ENCODE data around the gene DYTN. TPM values are rescaled to one million over a fixed set of nuclear protein-coding genes. Genes with fewer than 3 reads are reported as not detected.

DYTN gene
- not detected for total RNA-seq

- no peak for TF ChIP-seq CTCF (IDR thresholded peaks at IDR 0.05; ENCODE audit: low read depth)
Observed at GRCh38 chr2:206718296-206718695, at the start of gene DYTN. Gene DYTN, minus strand, starts transcription at chr2:206718396. Its CDS starts 117 bp downstream, at chr2:206718279.

- no peak for TF ChIP-seq CTCF (IDR thresholded peaks at IDR 0.05; ENCODE audit: low read depth)
Observed at GRCh38 chr2:206766057-206766930, 48.1 kb upstream of the DYTN start.

- TF ChIP-seq CTCF (IDR thresholded peaks at IDR 0.05; ENCODE audit: low read depth): no peak
Observed at GRCh38 chr2:206765242-206766056, 47.3 kb upstream of the DYTN start, which contains the start of the genes FASTKD2 and MDH1B. Gene FASTKD2, plus strand, starts transcription at chr2:206765606. Its CDS starts 1,088 bp downstream, at chr2:206766694. Gene MDH1B, minus strand, starts transcription at chr2:206765328. Its CDS starts 57 bp downstream, at chr2:206765271.

- TF ChIP-seq CTCF (IDR thresholded peaks at IDR 0.05; ENCODE audit: low read depth): no peak
Observed at GRCh38 chr2:206764673-206765241, 46.6 kb upstream of the DYTN start.

- TF ChIP-seq CTCF (IDR thresholded peaks at IDR 0.05; ENCODE audit: low read depth): no peak
Observed at GRCh38 chr2:206756816-206757215, 38.6 kb upstream of the DYTN start.

GRCh38 chr2:206740800-206741199 is 22.6 kb upstream of the DYTN start:
- TF ChIP-seq CTCF (IDR thresholded peaks at IDR 0.05; ENCODE audit: low read depth): no peak

Data from subcutaneous adipose tissue (tissue), 4 donors.